Stimulated activated CD4-positive, alpha-beta T cell treated with anti-CD3 and anti-CD28 coated beads, TNF-alpha, amount 100 ng/mL, for 4 hours (primary cell): ENCODE data around the gene U2AF2.

Experiments
- DNase-seq, 3 experiments: peaks; one replicate each; pipeline ENCODE4 v3.0.0-alpha.2; 2020; ENCODE audit warnings: low read depth in 3 of 3

U2AF2 gene

DNA sequence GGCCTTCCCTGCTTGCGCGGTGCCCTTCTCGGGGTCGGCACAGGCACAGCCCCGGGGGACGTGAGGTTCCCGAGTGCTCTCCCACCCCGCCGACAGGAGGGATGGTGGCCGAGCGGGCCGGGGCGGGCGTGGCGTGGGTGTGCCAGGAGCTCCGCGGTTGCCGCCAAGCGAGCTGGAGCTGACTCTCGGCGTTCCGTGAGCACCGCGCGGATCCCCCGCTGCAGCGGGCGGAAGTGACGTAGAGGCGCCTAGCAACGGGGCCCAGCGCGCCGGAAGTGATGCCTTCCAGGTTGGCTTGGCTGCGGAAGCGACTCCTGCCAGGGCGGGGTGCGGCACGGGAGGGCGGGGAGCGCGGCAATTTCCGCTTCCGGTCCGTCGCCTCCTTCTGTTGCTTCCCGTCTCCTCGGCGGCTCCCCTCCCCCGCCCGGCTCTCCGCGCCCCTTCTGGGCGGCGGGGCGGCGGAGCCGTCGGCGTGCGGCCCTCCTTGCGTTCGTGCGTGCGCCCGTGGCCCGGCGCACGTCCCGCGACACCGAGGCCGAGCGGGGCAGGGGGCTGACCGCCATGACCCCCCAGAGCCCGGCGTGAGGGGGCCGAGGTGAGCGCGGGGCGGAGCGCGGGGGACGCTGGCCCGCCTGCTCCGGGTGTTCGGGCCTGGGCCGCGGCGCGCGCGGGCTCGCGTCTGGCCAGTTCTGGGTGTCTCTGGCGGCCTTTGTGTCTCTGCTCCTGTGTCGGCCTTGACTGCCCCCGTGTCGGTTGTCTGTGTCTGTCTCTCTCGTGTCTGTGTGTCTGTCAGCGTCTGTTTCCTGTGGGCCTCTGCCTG is 20.2 kb downstream of the U2AF2 start, which contains the start of gene EPN1:
Gene EPN1 (plus strand): TSS at position 386 of the 820 bp plus-strand sequence. CDS start 3,402 bp downstream, outside the sequence.
- peak; percentile 94 to 95 (median 94) for DNase-seq

DNA sequence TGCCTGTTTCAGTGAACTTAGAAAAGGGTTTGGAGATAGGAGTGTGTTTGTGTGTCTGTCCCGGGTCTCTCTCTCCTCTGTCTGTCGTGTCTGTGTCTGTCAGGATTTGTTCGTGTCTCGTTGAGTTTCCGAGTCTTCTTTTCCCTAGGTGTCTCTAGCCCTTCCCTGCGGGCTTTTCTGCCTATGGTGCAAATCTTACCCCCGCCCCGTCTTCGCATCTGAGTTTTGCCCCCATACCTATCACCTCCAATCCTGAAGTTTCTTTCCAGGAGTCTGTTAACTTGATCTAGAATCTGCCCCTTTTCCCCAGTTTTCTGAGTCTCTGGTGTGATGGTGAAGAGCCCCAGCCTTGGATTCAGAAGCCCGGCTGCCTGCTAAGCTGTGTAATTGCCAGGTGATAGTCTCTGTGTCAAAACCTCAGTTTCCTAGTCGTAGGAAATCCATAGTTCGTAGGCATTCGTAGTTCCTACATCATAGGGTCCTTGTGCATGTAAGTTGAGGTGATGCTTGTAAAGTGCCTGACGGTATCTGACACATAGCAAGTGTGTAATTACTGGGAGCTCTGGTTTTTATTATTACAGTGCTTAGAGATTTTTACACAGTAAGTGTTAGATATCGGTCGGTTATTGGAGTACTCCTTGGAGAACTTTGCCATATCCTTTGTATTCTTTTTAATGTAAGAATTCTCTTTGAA is 21.0 kb downstream of the U2AF2 start:
- DNase-seq = no peak

DNA sequence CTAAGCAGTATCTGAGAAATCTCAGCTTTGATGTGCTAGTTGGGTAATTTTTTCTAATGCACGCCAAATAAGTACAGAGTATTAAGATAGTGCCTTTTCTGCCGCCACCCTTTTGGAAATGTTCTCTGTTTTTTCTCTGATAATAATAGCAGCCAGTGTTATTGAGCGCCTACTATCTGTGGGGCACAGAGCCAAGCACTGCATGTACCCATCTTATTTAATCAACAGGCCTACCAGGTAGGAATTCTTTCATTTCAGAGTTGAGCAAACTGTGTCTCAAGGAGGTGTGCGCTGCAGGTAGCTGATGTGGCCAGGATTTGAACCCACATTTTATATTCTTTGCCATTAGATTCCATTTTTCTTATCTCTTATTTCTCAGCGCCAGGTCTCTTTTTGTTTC is 21.5 kb downstream of the U2AF2 start:
- DNase-seq = no peak

DNA sequence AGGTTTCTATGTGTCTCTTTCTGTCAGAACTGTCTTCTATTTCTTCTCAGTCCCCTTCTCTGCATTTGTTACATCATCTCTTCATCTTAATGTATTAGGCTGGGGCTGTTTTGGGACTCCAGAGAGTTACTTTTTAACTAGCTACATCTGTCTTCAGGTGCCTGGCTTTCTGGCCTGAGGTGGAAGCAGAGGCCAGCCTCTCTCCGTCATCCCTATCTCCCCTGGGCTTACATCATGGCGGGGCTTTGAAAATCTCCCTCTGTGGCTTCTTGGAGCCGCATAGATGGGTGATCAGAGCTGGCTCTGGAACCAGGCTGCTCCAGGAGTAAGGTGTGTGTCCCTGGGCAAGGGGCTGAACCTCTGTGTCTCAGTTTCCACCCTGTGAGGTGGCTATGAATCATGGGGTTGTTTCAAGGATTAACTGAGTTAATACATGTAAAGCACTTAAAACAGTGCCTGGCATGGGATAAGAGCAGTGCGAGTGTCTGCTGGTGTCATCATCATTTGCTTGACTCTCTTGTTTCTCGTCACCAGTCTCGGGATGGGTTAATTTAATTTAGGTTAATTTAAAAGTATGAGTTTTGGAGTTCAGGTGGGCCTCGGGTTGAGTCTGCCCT is 22.2 kb downstream of the U2AF2 start:
- no peak for DNase-seq

DNA sequence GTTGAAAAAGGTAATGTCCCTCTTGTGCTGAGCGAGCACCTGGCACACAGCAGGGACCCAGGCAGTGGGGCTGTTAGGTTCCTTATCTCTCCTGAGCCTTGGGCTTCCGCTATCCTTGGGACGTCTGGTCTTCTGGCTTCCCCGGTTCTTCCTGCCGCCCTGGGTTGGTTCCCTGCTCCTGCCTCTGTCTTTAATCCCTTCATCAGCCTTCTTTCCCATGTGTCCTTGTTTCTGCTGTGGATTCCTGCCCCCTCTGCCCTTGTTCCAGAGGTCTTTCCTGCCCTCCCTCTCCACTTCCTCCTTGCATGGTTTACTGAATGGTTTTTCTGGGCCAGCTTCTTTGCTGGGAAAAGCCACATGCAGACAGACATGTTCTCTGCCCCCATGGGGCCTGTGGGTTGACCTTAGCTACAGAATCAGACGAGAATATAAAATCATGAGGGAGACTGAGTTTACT is 22.8 kb downstream of the U2AF2 start:
- no peak for DNase-seq

DNA sequence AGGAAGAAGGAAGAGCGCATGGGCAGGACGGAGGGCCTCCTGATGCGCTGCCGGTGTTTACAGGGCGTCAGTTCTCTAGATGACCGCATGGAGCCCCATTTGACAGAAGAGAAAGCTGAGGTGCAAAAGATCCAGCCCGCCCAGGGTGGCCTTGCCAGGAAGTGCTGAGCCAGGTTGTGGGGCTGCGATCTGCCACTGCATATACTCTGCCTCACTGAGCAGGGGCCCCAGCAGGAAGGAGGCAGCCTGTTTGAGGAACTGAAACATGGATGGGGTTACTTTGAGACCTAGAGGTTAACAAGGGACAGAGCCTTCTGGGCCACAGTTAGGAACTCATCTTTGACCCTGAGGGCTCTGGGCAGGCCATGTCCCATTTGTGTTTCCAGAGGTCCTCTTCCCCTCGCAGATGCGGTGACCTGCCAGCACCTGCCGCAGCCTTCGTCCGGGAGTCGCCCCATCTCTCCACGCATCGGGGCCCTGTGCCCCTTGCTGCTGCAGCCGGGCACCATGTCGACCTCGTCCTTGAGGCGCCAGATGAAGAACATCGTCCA is 23.4 kb downstream of the U2AF2 start:
- DNase-seq = no peak

DNA sequence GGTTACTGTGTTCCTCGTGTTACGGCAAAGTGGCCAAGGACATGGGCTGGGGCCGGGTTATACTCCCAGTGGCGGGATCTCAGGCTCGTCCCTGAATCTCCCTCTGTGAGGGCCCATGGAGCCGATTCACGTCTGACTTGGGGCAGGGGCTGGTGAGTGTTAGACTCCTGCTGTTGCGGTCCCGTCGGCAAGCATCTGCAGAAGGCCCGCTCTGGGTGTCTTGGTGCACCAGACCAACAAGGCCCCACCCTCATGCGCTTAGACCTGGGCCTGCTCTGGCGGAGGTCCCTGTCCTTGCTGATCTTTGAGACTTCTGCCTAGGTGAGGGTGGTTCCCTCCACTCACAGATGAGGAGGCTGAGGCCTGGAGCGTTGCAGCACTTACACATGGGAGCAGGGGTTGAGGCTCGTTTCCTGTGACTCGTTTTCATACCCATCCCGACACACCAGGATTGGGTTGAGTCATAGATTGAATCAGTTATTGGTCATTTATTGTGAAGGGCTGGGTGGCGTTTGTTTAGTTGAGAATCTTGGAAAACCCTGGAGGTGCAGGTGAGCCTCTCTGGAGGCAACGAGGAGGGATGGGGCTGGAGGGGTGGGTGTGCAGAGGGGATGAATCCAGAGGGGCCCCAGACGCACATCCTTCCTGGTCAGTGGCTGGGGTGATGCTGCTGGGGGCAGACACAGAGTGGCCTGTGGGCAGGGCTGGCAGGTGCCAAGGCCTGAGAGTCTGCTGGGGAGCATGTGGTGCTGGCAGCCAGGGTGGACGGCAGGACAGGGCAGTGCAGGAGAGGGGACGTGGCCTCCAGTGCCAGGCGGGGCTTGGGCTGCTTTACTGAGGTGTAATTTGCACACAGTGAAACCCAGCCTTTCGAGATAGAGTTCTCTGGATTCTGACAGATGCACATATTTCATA is 24.8 kb downstream of the U2AF2 start:
- no peak for DNase-seq

DNA sequence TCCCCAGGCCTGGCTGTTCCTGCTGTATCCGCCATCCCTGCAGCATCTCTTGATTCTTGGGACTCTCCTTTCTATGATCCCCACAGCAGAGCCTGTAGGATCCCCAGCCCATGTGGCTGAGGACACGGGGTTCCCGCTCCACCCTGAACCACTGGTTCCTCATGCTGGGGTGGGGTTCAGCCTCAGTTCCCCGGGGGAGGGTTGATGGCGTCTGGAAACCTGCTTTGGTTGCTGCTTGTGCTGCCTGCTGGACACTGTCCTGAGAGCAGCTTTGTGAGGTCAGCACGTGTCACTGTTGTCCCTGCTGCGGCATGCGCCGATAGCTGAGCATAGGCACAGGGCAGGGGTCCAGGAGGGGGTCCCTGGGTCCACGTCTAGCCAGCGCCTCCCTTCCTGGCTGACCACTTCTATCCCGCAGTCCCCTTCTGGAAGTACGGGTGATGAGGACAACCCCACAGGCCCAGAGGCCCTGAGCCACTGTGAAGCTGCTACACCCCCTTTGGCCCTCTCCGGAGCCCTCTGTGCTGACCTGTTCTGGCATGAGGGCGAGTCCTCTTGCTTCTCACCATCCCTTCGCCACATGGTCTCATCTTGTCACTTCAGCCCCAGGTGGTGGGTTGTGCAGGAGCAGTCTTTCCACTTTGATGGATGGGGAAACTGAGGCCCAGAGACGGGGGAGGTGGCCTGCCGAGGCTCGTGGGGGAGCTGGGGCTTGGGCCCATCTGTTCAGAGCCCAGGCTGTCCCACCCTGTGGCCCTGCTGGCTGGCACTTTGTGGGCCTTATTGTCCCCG is 25.7 kb downstream of the U2AF2 start:
- DNase-seq = no peak

DNA sequence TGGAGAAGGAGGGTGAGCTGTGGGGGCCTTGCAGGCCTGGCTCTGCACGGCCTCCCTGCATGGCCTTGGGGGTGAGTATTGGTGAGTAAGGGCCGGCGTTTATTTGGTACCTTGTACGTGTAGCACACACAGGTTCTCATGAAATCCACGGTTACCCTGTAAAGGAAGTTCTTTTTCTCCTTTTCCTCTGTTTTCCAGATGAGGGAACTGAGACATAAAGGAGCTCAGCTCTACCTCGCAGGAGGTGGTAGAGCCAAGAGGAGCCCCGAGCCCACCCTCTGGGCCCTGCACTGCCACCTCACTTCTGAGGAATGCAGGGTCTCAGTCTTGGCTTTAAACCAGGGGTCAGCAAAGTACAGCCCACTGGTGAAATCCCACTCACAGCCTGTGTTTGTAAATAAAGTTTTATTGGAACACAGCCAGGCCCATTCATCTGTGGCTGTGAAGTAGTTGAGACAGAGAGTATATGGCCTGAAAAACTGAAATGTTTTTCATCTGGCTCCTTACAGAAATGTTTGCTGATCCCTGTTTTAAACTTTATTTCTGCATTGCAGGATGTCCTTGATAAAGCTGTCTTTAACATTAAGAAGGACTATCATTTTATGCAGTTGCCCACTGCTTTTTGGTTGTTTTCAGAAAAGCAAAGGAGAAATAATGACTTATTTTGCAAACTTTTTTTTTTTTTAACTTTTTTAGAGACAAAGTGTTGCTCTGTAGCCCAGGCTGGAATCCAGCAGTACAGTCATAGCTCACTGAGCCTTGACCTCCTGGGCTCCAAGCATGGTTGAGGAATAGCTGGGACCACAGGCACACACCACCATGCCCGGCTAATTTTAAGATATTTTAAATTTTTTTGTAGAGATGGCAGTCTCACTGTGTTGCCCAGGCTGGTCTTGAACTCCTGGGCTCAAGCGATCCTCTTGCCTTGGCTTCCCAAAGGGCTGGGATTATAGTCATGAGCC is 26.6 kb downstream of the U2AF2 start:
- DNase-seq = no peak

DNA sequence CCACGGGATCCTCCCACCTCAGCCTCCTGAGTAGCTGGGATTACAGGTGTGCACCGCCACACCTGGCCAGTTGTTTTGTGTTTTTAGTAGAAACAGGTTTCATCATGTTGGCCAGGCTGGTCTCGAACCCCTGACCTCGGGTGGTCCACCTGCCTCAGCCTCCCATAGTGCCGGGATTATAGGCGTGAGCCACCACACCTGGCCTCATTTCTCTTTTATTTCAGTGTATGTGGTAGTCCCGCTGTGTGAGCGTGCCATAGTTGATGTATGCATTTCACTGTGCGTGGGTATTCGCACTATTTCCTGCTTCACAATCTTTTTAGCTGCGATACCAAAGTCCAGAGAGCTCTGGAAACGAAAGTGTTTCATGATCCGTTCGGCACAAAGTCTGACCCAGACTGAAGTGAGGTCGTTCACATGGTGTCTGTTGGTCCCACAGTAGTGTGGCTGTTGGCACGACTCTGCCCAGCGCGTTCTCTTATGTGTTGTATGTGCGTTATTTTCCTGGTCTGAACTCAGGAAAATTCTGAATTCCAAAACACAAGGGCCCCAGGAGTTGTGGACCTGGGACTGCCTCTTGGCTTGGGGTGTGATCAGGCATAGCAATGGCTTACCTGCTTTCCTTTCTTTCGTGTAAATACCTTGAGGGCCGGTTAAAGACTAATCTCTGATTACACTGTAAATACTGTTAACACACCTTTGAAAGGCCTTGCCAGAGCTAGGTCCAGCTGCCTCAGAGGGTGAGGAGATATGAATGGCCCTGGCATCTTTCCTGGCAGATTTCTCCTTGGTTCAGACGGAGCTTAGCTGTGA is 28.8 kb downstream of the U2AF2 start:
- no peak for DNase-seq

DNA sequence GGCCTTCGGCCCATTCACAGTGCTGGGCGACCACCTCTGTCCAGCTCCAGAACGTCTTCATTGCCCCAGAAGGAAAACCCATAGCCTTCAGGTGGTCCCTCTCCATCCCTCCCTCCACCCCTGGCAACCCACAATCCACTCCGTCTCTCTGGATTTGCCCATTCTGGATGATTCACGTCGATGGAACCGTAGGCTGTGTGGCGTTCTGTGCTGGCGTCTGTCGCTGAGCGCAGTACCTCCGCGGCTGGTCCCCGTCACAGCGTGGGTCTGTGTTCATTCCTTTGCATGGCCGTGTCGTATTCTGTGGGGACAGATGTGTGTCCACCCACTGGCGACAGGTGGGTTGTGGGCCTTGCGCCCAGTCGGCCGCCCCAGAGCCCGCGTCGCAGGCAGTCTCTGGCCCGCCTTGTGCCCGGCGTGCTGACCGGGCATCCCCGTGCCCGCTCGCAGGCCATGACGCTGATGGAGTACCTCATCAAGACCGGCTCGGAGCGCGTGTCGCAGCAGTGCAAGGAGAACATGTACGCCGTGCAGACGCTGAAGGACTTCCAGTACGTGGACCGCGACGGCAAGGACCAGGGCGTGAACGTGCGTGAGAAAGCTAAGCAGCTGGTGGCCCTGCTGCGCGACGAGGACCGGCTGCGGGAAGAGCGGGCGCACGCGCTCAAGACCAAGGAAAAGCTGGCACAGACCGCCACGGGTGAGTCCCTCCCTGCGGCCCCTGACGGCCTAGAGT is 30.3 kb downstream of the U2AF2 start:
- DNase-seq = no peak

DNA sequence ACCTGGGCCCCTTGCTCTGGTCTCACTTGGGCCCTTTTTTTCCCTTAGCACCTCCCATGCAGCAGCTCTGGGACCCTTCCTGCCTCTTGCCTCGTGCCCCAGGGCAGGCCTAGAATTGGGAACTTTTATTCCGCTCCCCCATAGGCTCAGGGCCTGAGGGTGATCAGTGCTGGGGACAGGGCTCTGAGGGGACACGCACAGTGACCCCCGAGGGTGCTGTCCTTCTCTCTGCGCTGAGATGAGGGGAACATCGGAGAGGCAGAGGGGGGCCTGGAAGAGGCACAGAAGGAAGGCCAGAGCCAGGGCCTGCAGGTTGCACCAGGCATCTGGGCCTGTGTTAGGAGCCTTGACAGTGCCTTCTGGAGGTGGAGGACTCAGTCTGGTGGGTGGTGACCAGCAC is 30.9 kb downstream of the U2AF2 start:
- DNase-seq = no peak

DNA sequence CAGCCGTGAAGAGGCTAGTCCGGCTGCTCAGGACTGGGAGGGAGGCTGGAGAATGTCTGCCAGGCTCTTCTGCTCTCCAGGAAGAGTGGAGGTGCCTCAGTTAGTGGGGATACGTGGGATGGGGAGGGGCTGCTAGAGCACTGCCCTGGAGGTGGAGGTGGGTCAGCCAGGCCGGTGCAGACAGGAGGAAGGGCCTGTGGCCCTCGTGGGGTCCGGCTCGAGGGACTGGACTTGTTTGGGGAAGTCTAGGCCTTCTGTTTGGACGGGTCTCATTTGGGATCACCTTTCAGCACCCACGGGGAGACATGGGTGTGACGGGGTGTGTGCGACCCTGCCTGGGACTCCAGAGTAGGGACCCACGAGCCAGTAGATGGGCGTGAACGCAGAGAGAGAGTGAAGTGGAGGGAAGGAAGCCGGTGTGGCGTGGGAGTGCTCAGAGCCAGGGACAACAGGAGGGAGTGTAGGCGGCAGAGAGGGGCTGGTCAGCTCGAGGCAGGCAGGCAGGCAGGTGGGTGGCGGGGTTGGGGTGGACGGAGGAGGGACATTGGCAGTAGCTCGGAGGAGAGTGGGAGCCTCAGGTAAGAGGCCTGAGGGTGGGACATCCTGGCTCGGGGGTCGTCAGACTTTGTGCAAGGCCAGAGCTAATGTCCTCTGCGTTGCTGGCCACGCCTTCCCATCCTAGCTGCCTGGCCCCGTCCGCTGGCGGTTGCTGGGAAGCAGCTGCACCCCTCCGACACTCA is 31.6 kb downstream of the U2AF2 start:
- no peak for DNase-seq

DNA sequence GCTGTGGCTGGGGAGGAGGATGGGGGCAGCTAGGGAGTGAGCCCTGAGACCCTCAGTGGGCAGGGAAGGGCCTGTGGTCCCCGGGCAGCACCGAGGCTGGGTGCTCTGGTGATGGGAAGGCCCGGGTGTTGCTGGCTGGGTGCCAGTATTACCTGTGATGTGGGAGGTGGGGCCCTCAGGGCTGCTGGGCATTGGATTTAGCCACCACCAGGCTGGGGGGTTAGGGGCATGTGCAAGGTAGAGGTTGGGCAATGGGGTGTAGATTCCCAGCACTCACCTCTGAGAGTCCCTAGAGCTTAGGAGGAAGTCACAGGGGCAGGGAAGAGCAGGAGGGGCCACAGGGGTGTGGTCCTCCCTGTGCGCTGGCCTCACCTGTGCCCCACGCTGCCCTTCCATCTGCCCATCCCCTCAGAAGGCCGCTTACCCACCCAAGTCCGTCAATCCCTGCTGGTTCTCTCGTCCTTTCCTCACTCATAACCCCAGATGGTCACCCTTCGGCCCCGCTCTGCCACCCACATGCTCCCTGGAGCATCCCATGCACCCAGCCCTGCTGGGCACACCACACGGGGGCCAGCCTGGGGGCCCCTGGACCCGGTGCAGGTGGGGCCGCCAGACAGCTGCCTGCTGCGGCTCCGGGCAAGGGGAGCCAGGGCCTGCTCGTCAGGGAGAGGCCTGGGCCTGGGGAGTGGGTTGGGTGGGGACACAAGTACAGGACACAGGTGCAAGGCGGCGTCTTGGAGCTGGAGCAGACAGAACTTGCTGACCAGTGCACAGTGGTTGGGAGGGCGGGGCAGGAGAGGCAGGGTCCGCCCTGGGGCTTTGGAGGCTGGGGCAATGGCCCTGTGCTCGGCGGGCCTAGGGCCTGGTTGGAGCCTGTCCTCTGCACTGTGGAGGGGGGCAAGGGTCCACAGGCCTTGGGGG is 32.7 kb downstream of the U2AF2 start:
- DNase-seq = no peak

DNA sequence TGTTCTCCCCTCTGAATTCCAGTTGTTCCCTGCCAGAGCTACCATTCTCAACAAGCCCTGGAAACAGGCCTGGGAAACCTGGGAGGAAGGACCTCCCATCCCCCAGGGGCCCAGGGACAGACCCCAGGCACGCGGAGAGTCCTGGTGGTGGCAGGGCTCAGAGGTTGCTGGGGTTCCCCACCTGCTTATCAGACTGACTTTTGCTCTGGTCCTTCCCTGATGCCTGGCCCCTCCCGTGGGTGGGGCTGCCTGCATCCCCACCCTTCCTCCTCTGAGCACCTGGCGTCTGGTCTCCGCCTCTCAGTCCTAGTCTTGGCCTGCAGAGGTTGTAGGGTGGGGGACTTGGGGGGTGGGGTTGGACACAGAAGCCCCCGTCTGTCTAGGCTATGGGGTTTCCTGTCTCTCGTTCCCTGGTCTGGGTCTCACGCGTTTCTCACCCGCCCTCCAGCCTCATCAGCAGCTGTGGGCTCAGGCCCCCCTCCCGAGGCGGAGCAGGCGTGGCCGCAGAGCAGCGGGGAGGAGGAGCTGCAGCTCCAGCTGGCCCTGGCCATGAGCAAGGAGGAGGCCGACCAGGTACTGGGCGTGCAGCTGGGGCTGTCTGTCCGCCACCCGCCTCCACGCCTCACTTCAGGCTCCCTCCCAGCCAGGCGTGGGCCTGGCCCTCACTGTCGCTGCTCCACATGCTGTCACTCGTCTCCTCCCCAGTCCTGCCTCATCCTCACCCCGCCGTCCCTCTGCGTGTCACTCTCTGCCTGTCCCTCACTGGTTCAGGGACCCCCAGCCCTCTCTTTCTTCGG is 33.8 kb downstream of the U2AF2 start:
- DNase-seq = no peak
